B cell (primary cell): ENCODE results near the gene NOL9. TPM values are rescaled to one million over a fixed set of nuclear protein-coding genes. Genes with fewer than 3 reads are reported as not detected.

ENCODE experiments used
- ATAC-seq: fragments of 200-7000 bp; cut with Tn5 transposase; one replicate; pipeline ENCODE4 v1.10.0; 2021; ENCODE audit warnings: low read depth, mild to moderate bottlenecking, moderate number of reproducible peaks, moderate library complexity
- CTCF ChIA-PET: fragments of 350-600 bp; sonication (Branson Sonifier 250); formaldehyde crosslinking; loops from one replicate; lab custom pipeline; 2021; ENCODE audit warnings: antibody characterized with exemption, inconsistent platforms; lab: Charles Lee
- POLR2A ChIA-PET: fragments of 350-600 bp; sonication (Branson Sonifier 250); formaldehyde crosslinking; loops from one replicate; lab custom pipeline; 2021; ENCODE audit warnings: antibody characterized with exemption; lab: Charles Lee
- DNase-seq: peaks from one replicate; pipeline ENCODE4 v3.0.0; 2013
- H2AFZ ChIP-seq: 2 replicates; pipeline ENCODE4 v1.6.1; 2012; ENCODE audit warnings: mild to moderate bottlenecking, low read depth, low read length; ENCODE audit not compliant: insufficient read depth, poor library complexity, severe bottlenecking
- H3K27ac ChIP-seq, 2 donors: 1 replicate in 1 of 2; 2 replicates in 1 of 2; pipeline ENCODE4 v1.5.1; 2012 to 2013; ENCODE audit warnings: low read length in 2 of 2, mild to moderate bottlenecking in 2 of 2, moderate library complexity in 1 of 2
- H3K27me3 ChIP-seq, 4 experiments: fragments of 200-600 bp in 1 of 4; sonication (generic) in 1 of 4; replicated peaks in 1 of 4; 1 replicate in 2 of 4; 2 replicates in 2 of 4; pipeline versions ENCODE4 v1.6.1 to v1.7.0; 2013 to 2016; ENCODE audit warnings: low read length in 3 of 4, mild to moderate bottlenecking in 2 of 4, mixed read lengths in 1 of 4, moderate library complexity in 1 of 4; ENCODE audit not compliant: insufficient read depth in 4 of 4, control insufficient read depth in 3 of 4; ENCODE audit errors: control extremely low read depth in 1 of 4
- H3K36me3 ChIP-seq, 2 experiments: replicated peaks in 1 of 2; 1 replicate in 1 of 2; 2 replicates in 1 of 2; pipeline versions ENCODE4 v1.6.1 to v1.7.1; 2013; ENCODE audit warnings: low read length in 1 of 2; ENCODE audit not compliant: insufficient read depth in 2 of 2, control insufficient read depth in 1 of 2; ENCODE audit errors: control extremely low read depth in 1 of 2, extremely low read depth in 1 of 2
- H3K4me1 ChIP-seq, 2 donors: fragments of 200-600 bp in 1 of 2; sonication (generic) in 1 of 2; 1 replicate in 1 of 2; 2 replicates in 1 of 2; pipeline versions ENCODE4 v1.5.1 to v1.6.1; 2013 to 2017; ENCODE audit warnings: low read length in 2 of 2; ENCODE audit not compliant: control insufficient read depth in 2 of 2, insufficient read depth in 2 of 2
- H3K4me2 ChIP-seq: replicated peaks from 2 replicates; pipeline ENCODE3; 2012; ENCODE audit warnings: mild to moderate bottlenecking, low read depth, low read length; ENCODE audit not compliant: poor library complexity, severe bottlenecking
- H3K4me3 ChIP-seq, 5 experiments: fragments of 200-600 bp in 1 of 5; sonication (generic) in 1 of 5; 1 replicate in 3 of 5; 2 replicates in 2 of 5; pipeline versions ENCODE4 v1.5.1 to v1.7.0; 2011 to 2016; ENCODE audit warnings: low read length in 4 of 5, mild to moderate bottlenecking in 4 of 5, low read depth in 2 of 5, control low read depth in 1 of 5, moderate library complexity in 1 of 5; ENCODE audit not compliant: insufficient read depth in 1 of 5; ENCODE audit errors: control extremely low read depth in 1 of 5, extremely low read depth in 1 of 5
- H3K79me2 ChIP-seq: fragments of 200-600 bp; sonication (generic); one replicate; pipeline ENCODE4 v1.6.0; 2016; ENCODE audit warnings: low read length; ENCODE audit not compliant: control insufficient read depth, insufficient read depth
- H3K9ac ChIP-seq: fragments of 200-600 bp; sonication (generic); 2 replicates; pipeline ENCODE4 v1.6.1; 2017; ENCODE audit warnings: mild to moderate bottlenecking, low read length, moderate library complexity
- H3K9me3 ChIP-seq, 3 donors: one replicate each; pipeline versions ENCODE4 v1.6.1 to v1.7.1; 2013; ENCODE audit warnings: low read length in 2 of 3; ENCODE audit not compliant: control insufficient read depth in 2 of 3, insufficient read depth in 1 of 3; ENCODE audit errors: control extremely low read depth in 1 of 3
- H4K20me1 ChIP-seq: 2 replicates; pipeline ENCODE4 v1.6.0; 2012; ENCODE audit warnings: mild to moderate bottlenecking, low read length; ENCODE audit not compliant: insufficient read depth, control insufficient read depth, poor library complexity, severe bottlenecking
- H3K27ac Mint-ChIP-seq: one replicate; pipeline ENCODE4 v1.8.0; 2021; ENCODE audit warnings: mixed read lengths
- H3K27me3 Mint-ChIP-seq: one replicate; pipeline ENCODE4 v1.8.0; 2021; ENCODE audit warnings: mixed read lengths
- H3K4me1 Mint-ChIP-seq: one replicate; pipeline ENCODE4 v1.8.0; 2021; ENCODE audit warnings: mixed read lengths
- H3K4me3 Mint-ChIP-seq: one replicate; pipeline ENCODE4 v1.8.0; 2021; ENCODE audit warnings: mixed read lengths
- H3K9me3 Mint-ChIP-seq: one replicate; pipeline ENCODE4 v1.8.0; 2022; ENCODE audit warnings: mixed read lengths; ENCODE audit not compliant: insufficient read depth
- CTCF ChIP-seq: fragments of 200-600 bp; IDR thresholded peaks from one replicate; pipeline ENCODE4 v1.8.0; 2022; ENCODE audit warnings: antibody characterized with exemption, mild to moderate bottlenecking
- EZH2 ChIP-seq: IDR thresholded peaks from 2 replicates; pipeline ENCODE4 v1.6.1; 2012; ENCODE audit warnings: borderline replicate concordance, low read depth, mild to moderate bottlenecking, moderate library complexity, low read length; ENCODE audit not compliant: insufficient read depth, poor library complexity, severe bottlenecking
- WGBS: methylation state at CpG from one replicate; pipeline ENCODE4 v1.1.5; 2013; ENCODE audit warnings: missing lambda C conversion rate; ENCODE audit not compliant: insufficient coverage; 5-methylcytosine and 5-hydroxymethylcytosine counted together
- intact Hi-C: fragments of 100-400 bp; cut with micrococcal nuclease; formaldehyde crosslinking; loops from one replicate; pipeline ENCODE4 v1.10.0; 2022
- polyA plus RNA-seq: library from polyadenylated mRNA; depleted of rRNA; stranded (reverse); fragments of >200 nt; gene quantifications from 2 replicates; pipeline ENCODE4 v1.2.3, GENCODE V29; 2012
- total RNA-seq, 2 donors: library from RNA; stranded (reverse); fragments of 120-200 nt in 1 of 2; gene quantifications; 1 replicate in 1 of 2; 2 replicates in 1 of 2; pipeline versions ENCODE4 v1.2.3 to v1.2.4, GENCODE V29; 2013 to 2022

Gene NOL9
- total and polyA plus RNA-seq, 2 donors (not counting 1 experiment from before 2014, with no cell fraction given) = 23.8 to 49.5 TPM

- H3K4me1 Mint-ChIP-seq = no peaks in the 10 kb centered on the region
- H3K9me3 Mint-ChIP-seq = no peaks in the 10 kb centered on the region
- 93% methylated on average over 6 of the region's 8 CpGs for WGBS
- Histone ChIP-seq H3K79me2 (no peaks in the 10 kb centered on the region), H3K36me3 (no peaks in the 10 kb centered on the region), H3K4me3 (no peak overlapping the region), H3K27me3 (no peaks in the 10 kb centered on the region), H3K9ac (no peak overlapping the region), H3K4me1 (no peaks in the 10 kb centered on the region), H3K4me2 (no peak overlapping the region), H4K20me1 (no peaks in the 10 kb centered on the region), H3K27ac (no peak overlapping the region), H2AFZ (no peak overlapping the region), H3K9me3 (no peaks in the 10 kb centered on the region)
- no peak for TF ChIP-seq CTCF
- no peak for TF ChIP-seq EZH2
- intact Hi-C loops = no loop called here
- CTCF ChIA-PET = no interaction called here
- POLR2A ChIA-PET = no interaction called here
- ATAC-seq (no peak), DNase-seq (no peak)
- H3K27ac Mint-ChIP-seq = no peak overlapping the region
- H3K27me3 Mint-ChIP-seq = no peaks in the 10 kb centered on the region
- H3K4me3 Mint-ChIP-seq = no peak overlapping the region
Observed at GRCh38 chr1:6517435-6517851, 36.9 kb downstream of the NOL9 start.

GRCh38 chr1:6515771-6516170, 38.5 kb downstream of the NOL9 start:
- Mint-ChIP-seq H3K27me3 (no peaks in the 10 kb centered on the region), H3K4me1 (no peaks in the 10 kb centered on the region), H3K9me3 (no peaks in the 10 kb centered on the region), H3K4me3 (no peak overlapping the region), H3K27ac (no peak overlapping the region)
- no peak for ATAC-seq
- POLR2A ChIA-PET = no interaction called here
- H3K4me2 ChIP-seq = no peak overlapping the region
- intact Hi-C loops = no loop called here
- no peaks in the 10 kb centered on the region for H3K9me3 ChIP-seq
- H3K27me3 ChIP-seq = no peaks in the 10 kb centered on the region
- no peaks in the 10 kb centered on the region for H3K79me2 ChIP-seq
- H2AFZ ChIP-seq = no peak overlapping the region
- DNase-seq = no peak
- CTCF ChIA-PET = no interaction called here
- no peaks in the 10 kb centered on the region for H4K20me1 ChIP-seq
- WGBS = 100% methylated on average over 1 of the region's 4 CpGs
- no peaks in the 10 kb centered on the region for H3K36me3 ChIP-seq
- TF ChIP-seq CTCF (no peak), EZH2 (no peak)
- H3K4me3 ChIP-seq = no peak overlapping the region
- no peak overlapping the region for H3K9ac ChIP-seq
- no peaks in the 10 kb centered on the region for H3K4me1 ChIP-seq
- no peak overlapping the region for H3K27ac ChIP-seq
